Dendritic cell treated with granulocyte-macrophage colony-stimulating factor and Interleukin-4, amounts not matched to agents 40 ng/mL and 50 ng/mL, for 4 days (primary cell): Measurements from ENCODE around the gene SYNE1.

Experiments used
- H3K27ac Mint-ChIP-seq: one replicate; pipeline ENCODE4 v1.8.0; 2022; ENCODE audit warnings: mild to moderate bottlenecking, mixed read lengths
- H3K27me3 Mint-ChIP-seq: one replicate; pipeline ENCODE4 v1.8.0; 2022; ENCODE audit warnings: mild to moderate bottlenecking, mixed read lengths
- H3K36me3 Mint-ChIP-seq: one replicate; pipeline ENCODE4 v1.8.0; 2022; ENCODE audit warnings: low read depth, mixed read lengths
- H3K4me1 Mint-ChIP-seq: one replicate; pipeline ENCODE4 v1.8.0; 2022; ENCODE audit warnings: low read depth, mixed read lengths
- H3K4me3 Mint-ChIP-seq: one replicate; pipeline ENCODE4 v1.8.0; 2022; ENCODE audit warnings: mild to moderate bottlenecking, moderate library complexity, mixed read lengths
- H3K9me3 Mint-ChIP-seq: one replicate; pipeline ENCODE4 v1.8.0; 2022; ENCODE audit warnings: mixed read lengths
- intact Hi-C: fragments of 100-400 bp; cut with micrococcal nuclease; formaldehyde crosslinking; loops from one replicate; pipeline ENCODE4 v1.15.0; 2022

The SYNE1 gene

GRCh38 chr6:152121910-152122309 is 515.3 kb downstream of the SYNE1 start:
- peaks cover 28% of the 10 kb centered on the region for H3K36me3 Mint-ChIP-seq
- no peak overlapping the region for H3K27ac Mint-ChIP-seq
- H3K9me3 Mint-ChIP-seq: no peaks in the 10 kb centered on the region
- no peak overlapping the region for H3K4me3 Mint-ChIP-seq
- intact Hi-C loops: loop anchor here (10.0 kb wide), 1 partner anchor 427 kb away; no protein-coding TSS in a partner anchor
- H3K27me3 Mint-ChIP-seq: no peaks in the 10 kb centered on the region
- H3K4me1 Mint-ChIP-seq: no peaks in the 10 kb centered on the region

GRCh38 chr6:152119831-152120230 is 517.3 kb downstream of the SYNE1 start:
- no peak overlapping the region for H3K27ac Mint-ChIP-seq
- H3K4me3 Mint-ChIP-seq: no peak overlapping the region
- peaks cover 28% of the 10 kb centered on the region for H3K36me3 Mint-ChIP-seq
- H3K4me1 Mint-ChIP-seq: no peaks in the 10 kb centered on the region
- no peaks in the 10 kb centered on the region for H3K27me3 Mint-ChIP-seq
- intact Hi-C loops: loop anchor here (10.0 kb wide), 2 partner anchors 165 to 425 kb away; no protein-coding TSS in a partner anchor
- H3K9me3 Mint-ChIP-seq: no peaks in the 10 kb centered on the region

- Mint-ChIP-seq H3K9me3 (no peaks in the 10 kb centered on the region), H3K4me3 (no peak overlapping the region), H3K27ac (no peak overlapping the region), H3K36me3 (peaks cover 28% of the 10 kb centered on the region), H3K4me1 (no peaks in the 10 kb centered on the region), H3K27me3 (no peaks in the 10 kb centered on the region)
- intact Hi-C loops: loop anchor here (10.0 kb wide), 1 partner anchor 164 kb away; no protein-coding TSS in a partner anchor
Observed at GRCh38 chr6:152118678-152119077, 518.5 kb downstream of the SYNE1 start.

GRCh38 chr6:152118224-152118623 is 518.9 kb downstream of the SYNE1 start:
- intact Hi-C loops: loop anchor here (10.0 kb wide), 1 partner anchor 163 kb away; no protein-coding TSS in a partner anchor
- H3K27me3 Mint-ChIP-seq: peaks cover 1% of the 10 kb centered on the region
- H3K27ac Mint-ChIP-seq: no peak overlapping the region
- no peak overlapping the region for H3K4me3 Mint-ChIP-seq
- H3K36me3 Mint-ChIP-seq: peaks cover 28% of the 10 kb centered on the region
- H3K4me1 Mint-ChIP-seq: no peaks in the 10 kb centered on the region
- H3K9me3 Mint-ChIP-seq: no peaks in the 10 kb centered on the region

DNA sequence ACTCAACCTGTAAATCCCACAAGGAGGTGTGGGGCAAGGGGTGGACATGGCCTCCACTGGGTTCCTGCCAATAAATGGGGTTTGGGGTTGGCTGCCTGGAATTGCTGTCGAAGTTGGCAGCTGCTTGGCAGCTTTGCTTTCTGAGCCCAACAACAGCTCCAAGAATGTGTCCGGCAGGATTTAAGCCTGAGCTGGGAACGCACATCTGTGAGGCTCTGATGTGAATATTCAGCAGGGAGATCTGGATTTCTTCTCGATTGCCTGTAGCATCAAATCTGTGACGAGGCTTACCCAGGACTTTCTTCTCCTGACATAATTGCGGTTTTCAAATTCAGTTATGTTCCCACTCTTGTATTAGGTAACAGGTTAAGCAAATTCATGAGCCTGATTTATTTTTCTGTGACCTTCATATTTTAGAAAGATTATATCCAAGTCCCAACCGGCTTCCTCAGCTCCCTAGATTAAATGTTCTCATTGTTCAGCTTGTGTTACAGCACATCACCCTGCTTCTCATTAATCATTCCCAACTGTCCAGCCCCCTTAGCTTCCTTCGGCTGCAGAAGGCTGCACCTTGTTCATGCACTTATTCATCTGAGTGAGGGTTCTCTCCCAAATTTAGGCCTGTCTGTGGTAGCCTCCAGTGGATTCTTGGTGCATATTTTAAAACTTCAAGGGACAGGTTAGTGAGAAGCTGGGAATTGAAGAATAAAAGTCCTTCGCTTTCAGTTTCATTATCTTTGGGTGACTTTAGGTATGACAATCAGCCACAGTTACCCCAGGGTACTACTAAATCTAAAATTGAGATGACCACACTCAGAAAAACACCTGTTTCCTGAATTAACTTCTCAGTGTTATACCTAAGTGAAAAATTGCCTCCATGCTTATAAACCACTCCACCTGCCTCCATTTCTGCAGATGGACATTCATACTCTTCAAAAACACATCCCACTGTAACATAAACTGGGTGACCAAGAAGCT is 519.7 kb downstream of the SYNE1 start:
- H3K4me1 Mint-ChIP-seq: peaks cover 5% of the 10 kb centered on the region
- peaks cover 26% of the 10 kb centered on the region for H3K36me3 Mint-ChIP-seq
- peaks cover 7% of the 10 kb centered on the region for H3K27me3 Mint-ChIP-seq
- H3K27ac Mint-ChIP-seq: no peak overlapping the region
- no peaks in the 10 kb centered on the region for H3K9me3 Mint-ChIP-seq
- no peak overlapping the region for H3K4me3 Mint-ChIP-seq
- intact Hi-C loops: loop anchor here (10.0 kb wide), 1 partner anchor 163 kb away; no protein-coding TSS in a partner anchor

- H3K4me1 Mint-ChIP-seq: peaks cover 8% of the 10 kb centered on the region
- intact Hi-C loops: loop anchor here (10.0 kb wide), 1 partner anchor 158 kb away; no protein-coding TSS in a partner anchor
- H3K36me3 Mint-ChIP-seq: no peaks in the 10 kb centered on the region
- H3K9me3 Mint-ChIP-seq: no peaks in the 10 kb centered on the region
- peak overlapping the region; percentile 4 for H3K4me3 Mint-ChIP-seq
- H3K27ac Mint-ChIP-seq: no peak overlapping the region
- peaks cover 15% of the 10 kb centered on the region for H3K27me3 Mint-ChIP-seq
Observed at GRCh38 chr6:152112491-152113261, 524.5 kb downstream of the SYNE1 start.

DNA sequence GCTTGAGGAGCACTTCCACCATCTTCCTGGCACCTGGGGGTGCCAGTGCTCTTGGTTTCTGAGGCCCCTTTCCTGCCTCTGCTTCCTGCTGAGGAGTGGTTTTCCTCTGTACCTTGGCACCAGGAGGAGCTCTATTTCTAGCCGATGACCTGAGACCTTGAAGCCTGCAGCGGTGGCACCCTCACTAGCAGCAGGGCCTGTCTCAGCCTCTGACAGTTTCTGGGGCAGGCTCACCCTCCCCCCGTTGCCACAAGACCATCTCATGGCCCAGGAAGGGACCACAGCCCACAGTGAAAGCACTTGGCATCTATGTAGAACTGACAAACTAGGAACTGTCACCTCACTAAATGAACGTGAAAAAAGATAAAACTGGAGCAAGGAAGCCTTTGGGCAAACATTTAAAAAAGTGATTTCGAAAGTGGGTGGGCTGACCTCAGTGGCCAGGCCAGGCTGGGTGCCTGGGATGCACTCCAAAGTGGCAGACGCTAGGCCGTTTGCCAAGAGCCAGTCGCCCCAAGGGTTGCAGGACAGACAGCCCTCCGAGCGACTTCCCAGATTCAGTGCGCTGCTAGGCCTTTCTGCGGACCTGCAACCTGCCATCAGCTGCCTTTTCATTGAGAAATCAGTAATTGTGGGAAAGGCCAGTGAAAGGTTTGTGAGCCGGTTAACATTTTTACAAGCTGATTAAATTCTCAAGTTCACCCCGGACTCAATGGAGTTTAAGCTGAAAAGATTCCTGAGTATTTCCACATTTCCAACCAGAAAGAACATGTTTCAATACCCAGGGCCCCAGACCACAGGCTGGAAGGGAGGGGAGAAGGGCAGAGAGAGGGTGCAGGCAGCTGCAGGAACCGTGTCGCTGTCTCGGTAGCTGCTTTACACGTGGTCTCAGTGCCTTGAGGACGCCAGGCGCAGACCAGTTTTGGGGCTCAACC is 526.0 kb downstream of the SYNE1 start:
- Mint-ChIP-seq H3K27ac (no peak overlapping the region), H3K9me3 (no peaks in the 10 kb centered on the region), H3K4me3 (no peak overlapping the region), H3K36me3 (no peaks in the 10 kb centered on the region), H3K27me3 (peaks cover 15% of the 10 kb centered on the region), H3K4me1 (peaks cover 8% of the 10 kb centered on the region)
- intact Hi-C loops: loop anchor here (10.0 kb wide), 1 partner anchor 156 kb away; no protein-coding TSS in a partner anchor

DNA sequence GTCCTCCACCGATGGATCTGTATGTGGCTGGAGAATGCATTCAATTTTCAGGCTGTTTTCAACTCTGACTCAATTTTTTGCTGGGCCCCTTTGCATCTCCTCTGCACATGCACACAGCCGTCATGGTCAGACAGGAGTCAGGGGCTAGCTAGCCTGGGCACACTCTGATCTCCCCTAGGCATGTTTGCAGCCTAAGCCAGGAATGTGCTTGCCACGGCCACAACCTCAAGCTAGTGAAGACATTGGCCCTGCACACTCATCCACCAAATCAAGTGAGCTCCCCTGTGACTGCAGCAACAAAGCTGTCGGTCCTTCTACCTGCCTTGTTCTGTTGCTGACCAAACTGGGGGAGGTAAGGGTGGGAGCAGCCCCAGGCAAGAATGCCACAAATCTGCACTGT is 529.2 kb downstream of the SYNE1 start:
- Mint-ChIP-seq H3K9me3 (no peaks in the 10 kb centered on the region), H3K4me1 (peaks cover 8% of the 10 kb centered on the region), H3K36me3 (no peaks in the 10 kb centered on the region), H3K27me3 (peaks cover 13% of the 10 kb centered on the region), H3K4me3 (no peak overlapping the region), H3K27ac (no peak overlapping the region)
- intact Hi-C loops: no loop called here

DNA sequence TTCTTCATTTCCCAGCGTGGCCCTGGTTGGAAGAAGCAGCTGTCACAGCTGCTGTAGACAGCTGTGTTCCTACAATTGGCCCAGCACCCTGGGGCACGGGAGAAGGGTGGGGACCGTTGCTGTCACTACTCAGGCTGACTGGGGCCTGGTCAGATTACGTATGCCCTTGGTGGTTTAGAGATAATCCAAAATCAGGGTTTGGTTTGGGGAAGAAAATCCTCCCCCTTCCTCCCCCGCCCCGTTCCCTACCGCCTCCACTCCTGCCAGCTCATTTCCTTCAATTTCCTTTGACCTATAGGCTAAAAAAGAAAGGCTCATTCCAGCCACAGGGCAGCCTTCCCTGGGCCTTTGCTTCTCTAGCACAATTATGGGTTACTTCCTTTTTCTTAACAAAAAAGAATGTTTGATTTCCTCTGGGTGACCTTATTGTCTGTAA is 537.0 kb downstream of the SYNE1 start:
- Mint-ChIP-seq H3K4me1 (peaks cover 37% of the 10 kb centered on the region), H3K27me3 (peaks cover 5% of the 10 kb centered on the region), H3K9me3 (peaks cover 9% of the 10 kb centered on the region), H3K36me3 (peaks cover 5% of the 10 kb centered on the region), H3K27ac (peak overlapping the region; percentile 92), H3K4me3 (no peak overlapping the region)
- intact Hi-C loops: no loop called here

- Mint-ChIP-seq H3K27me3 (peaks cover 5% of the 10 kb centered on the region), H3K36me3 (peaks cover 5% of the 10 kb centered on the region), H3K9me3 (peaks cover 9% of the 10 kb centered on the region), H3K27ac (peak overlapping the region; percentile 92), H3K4me1 (peaks cover 43% of the 10 kb centered on the region), H3K4me3 (no peak overlapping the region)
- intact Hi-C loops: no loop called here
Observed at GRCh38 chr6:152099446-152100182, 537.5 kb downstream of the SYNE1 start.

- Mint-ChIP-seq H3K9me3 (peaks cover 9% of the 10 kb centered on the region), H3K4me1 (peaks cover 53% of the 10 kb centered on the region), H3K27ac (peak overlapping the region; percentile 34), H3K36me3 (peaks cover 5% of the 10 kb centered on the region), H3K4me3 (no peak overlapping the region), H3K27me3 (peaks cover 6% of the 10 kb centered on the region)
- intact Hi-C loops: no loop called here
Observed at GRCh38 chr6:152098683-152099082, 538.5 kb downstream of the SYNE1 start.

DNA sequence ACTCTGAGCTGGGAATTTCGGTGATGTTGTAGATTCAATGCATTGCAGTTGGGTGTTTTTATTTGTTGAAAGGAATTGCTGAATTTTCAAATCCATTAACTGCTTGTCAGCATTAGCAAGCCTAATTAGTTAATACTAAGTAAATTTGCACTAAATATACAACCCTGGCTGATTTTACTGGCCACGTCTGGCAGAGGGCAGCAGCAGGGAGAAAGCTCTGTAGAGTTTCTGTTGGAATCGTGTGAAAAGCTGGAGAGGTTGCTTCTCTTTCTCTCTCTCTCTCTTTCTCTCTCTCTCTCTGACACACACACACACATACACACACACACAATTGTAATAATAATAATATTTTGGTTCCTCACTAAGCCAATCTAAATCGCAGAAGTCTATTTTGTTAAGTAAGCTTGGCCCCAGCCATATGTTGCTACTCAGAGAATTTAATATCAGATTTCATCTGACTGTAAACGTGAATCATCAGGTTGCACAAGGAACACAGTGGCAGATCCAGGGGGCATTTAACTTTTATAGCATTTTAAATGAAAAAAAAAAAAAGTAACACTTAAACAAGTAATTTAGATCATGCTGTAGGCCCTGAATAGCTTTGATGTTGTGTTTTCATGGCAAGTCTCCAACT is 540.2 kb downstream of the SYNE1 start:
- Mint-ChIP-seq H3K9me3 (peaks cover 9% of the 10 kb centered on the region), H3K27ac (no peak overlapping the region), H3K27me3 (peaks cover 8% of the 10 kb centered on the region), H3K4me1 (peaks cover 53% of the 10 kb centered on the region), H3K36me3 (peaks cover 5% of the 10 kb centered on the region), H3K4me3 (no peak overlapping the region)
- intact Hi-C loops: no loop called here
